ENCODE results near the gene CAD. TPM values are rescaled to one million over a fixed set of nuclear protein-coding genes. Genes with fewer than 3 reads are reported as not detected.

Gene CAD
- total RNA-seq, 2 donors from 2014 or later, result 120 to 127 TPM

- no peaks in the 10 kb centered on the region for H3K36me3 ChIP-seq (ENCODE audit: control insufficient read depth, insufficient read depth, low read length)
- DNase-seq, result no peak
- H3K27me3 ChIP-seq (ENCODE audit: control insufficient read depth, insufficient read depth, low read length, poor library complexity, severe bottlenecking), result peaks cover 29% of the 10 kb centered on the region
- WGBS, 2 experiments (ENCODE audit: insufficient coverage in 1 of 2, insufficient read length in 1 of 2), result 77 to 84% methylated on average over 3 to 13 of the region's 13 CpGs
- TF ChIP-seq CTCF (conservative IDR thresholded peaks at IDR 0.05), result no peak
- no peak overlapping the region for H3K27ac ChIP-seq (ENCODE audit: low read depth, low read length)
- Mint-ChIP-seq H3K4me3 (no peak overlapping the region), H3K36me3 (ENCODE audit: low read depth) (no peaks in the 10 kb centered on the region), H3K27ac (no peak overlapping the region), H3K4me1 (peaks cover 11% of the 10 kb centered on the region), H3K27me3 (ENCODE audit: insufficient read depth) (peaks cover 53% of the 10 kb centered on the region), H3K9me3 (no peaks in the 10 kb centered on the region)
- H3K9ac ChIP-seq (ENCODE audit: extremely low read depth, low read length, poor library complexity, severe bottlenecking), result no peak overlapping the region
- peaks cover 8% of the 10 kb centered on the region for H3K4me1 ChIP-seq (ENCODE audit: control insufficient read depth, insufficient read depth, low read length)
- no peak overlapping the region for H3K4me3 ChIP-seq (ENCODE audit: low read length)
- no peaks in the 10 kb centered on the region for H3K9me3 ChIP-seq (ENCODE audit: control insufficient read depth, low read length)
These were observed 38.0 kb downstream of the CAD start for GRCh38 chr2:27255187-27255586.

- Mint-ChIP-seq H3K9me3 (no peaks in the 10 kb centered on the region), H3K36me3 (ENCODE audit: low read depth) (no peaks in the 10 kb centered on the region), H3K27ac (no peak overlapping the region), H3K4me1 (peaks cover 7% of the 10 kb centered on the region), H3K4me3 (no peak overlapping the region), H3K27me3 (ENCODE audit: insufficient read depth) (peaks cover 58% of the 10 kb centered on the region)
- Histone ChIP-seq H3K4me3 (ENCODE audit: low read length) (no peak overlapping the region), H3K27me3 (ENCODE audit: control insufficient read depth, insufficient read depth, low read length, poor library complexity, severe bottlenecking) (peaks cover 34% of the 10 kb centered on the region), H3K4me1 (ENCODE audit: control insufficient read depth, insufficient read depth, low read length) (peaks cover 4% of the 10 kb centered on the region), H3K9me3 (ENCODE audit: control insufficient read depth, low read length) (no peaks in the 10 kb centered on the region), H3K27ac (ENCODE audit: low read depth, low read length) (no peak overlapping the region), H3K9ac (ENCODE audit: extremely low read depth, low read length, poor library complexity, severe bottlenecking) (no peak overlapping the region), H3K36me3 (ENCODE audit: control insufficient read depth, insufficient read depth, low read length) (no peaks in the 10 kb centered on the region)
- no peak for DNase-seq
- no peak for TF ChIP-seq CTCF (conservative IDR thresholded peaks at IDR 0.05)
- 67 to 73% methylated on average over 1 of the region's 1 CpG for WGBS, 2 experiments (ENCODE audit: insufficient coverage in 1 of 2, insufficient read length in 1 of 2)
These were observed 38.5 kb downstream of the CAD start for GRCh38 chr2:27255660-27256059.

- H3K9ac ChIP-seq (ENCODE audit: extremely low read depth, low read length, poor library complexity, severe bottlenecking), result no peak overlapping the region
- Mint-ChIP-seq H3K4me3 (no peak overlapping the region), H3K36me3 (ENCODE audit: low read depth) (no peaks in the 10 kb centered on the region), H3K4me1 (peaks cover 10% of the 10 kb centered on the region), H3K27me3 (ENCODE audit: insufficient read depth) (peaks cover 61% of the 10 kb centered on the region), H3K27ac (no peak overlapping the region), H3K9me3 (no peaks in the 10 kb centered on the region)
- H3K36me3 ChIP-seq (ENCODE audit: control insufficient read depth, insufficient read depth, low read length), result no peaks in the 10 kb centered on the region
- no peak overlapping the region for H3K4me3 ChIP-seq (ENCODE audit: low read length)
- TF ChIP-seq CTCF (conservative IDR thresholded peaks at IDR 0.05), result no peak
- peaks cover 47% of the 10 kb centered on the region for H3K27me3 ChIP-seq (ENCODE audit: control insufficient read depth, insufficient read depth, low read length, poor library complexity, severe bottlenecking)
- no peak overlapping the region for H3K27ac ChIP-seq (ENCODE audit: low read depth, low read length)
- peaks cover 3% of the 10 kb centered on the region for H3K4me1 ChIP-seq (ENCODE audit: control insufficient read depth, insufficient read depth, low read length)
- no peak for DNase-seq
- H3K9me3 ChIP-seq (ENCODE audit: control insufficient read depth, low read length), result no peaks in the 10 kb centered on the region
- 86 to 87% methylated on average over 2 to 7 of the region's 7 CpGs for WGBS, 2 experiments (ENCODE audit: insufficient coverage in 1 of 2, insufficient read length in 1 of 2)
These were observed 39.8 kb downstream of the CAD start for GRCh38 chr2:27256855-27257454.

All from endodermal cell (in vitro differentiated cells).